Activated CD4-positive, alpha-beta T cell treated with anti-CD3 and anti-CD28 coated beads for 48 hours (primary cell): Measurements from ENCODE around the gene MT1X.
"Not testable (repeated sequence)": the region's sequence is repeated elsewhere in the genome, so short reads cannot be mapped to it uniquely, and the experiment has no call there.

Experiments
- DNase-seq: peaks from one replicate; pipeline ENCODE4 v3.0.0-alpha.2; 2020

MT1X gene

DNA sequence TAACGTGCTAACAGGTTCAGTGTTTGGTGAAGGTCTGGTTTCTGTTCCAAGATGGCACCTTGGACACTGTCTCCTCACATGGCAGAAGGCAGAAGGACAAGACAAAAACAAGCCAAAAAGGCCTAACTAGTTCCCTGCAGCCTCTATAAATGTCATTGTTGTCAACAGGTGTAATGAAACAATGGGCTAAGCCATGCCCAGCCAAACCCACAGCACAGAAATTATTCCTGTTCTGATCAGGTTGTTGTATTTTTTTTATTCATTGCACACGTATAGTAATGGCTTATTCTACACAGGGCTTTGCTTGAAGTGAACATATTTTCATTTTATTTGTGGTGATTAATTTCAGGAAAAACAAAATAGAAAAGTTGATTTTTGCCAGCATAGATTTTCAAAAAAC lies 31.5 kb downstream of the MT1X start:
- no peak for DNase-seq

DNA sequence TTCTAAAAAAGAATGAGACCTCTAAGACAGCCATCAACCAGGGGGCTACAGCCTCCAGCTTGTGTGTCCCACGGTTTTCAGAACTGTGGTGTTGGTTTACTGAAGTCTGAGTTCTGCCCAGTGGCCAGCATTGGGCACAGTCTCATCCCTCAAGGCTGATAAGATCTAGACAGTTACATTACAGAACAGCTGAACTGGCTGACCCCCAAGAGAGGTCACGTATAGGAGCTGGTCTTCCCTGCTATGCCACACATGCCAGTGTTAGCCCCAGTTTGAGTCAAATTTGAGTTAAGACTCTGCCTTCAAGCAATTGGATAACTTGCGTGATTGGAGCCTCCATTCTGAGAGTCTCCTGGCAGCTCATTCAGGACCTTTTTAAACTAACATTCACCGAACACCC lies 32.9 kb downstream of the MT1X start:
- DNase-seq = no peak

DNA sequence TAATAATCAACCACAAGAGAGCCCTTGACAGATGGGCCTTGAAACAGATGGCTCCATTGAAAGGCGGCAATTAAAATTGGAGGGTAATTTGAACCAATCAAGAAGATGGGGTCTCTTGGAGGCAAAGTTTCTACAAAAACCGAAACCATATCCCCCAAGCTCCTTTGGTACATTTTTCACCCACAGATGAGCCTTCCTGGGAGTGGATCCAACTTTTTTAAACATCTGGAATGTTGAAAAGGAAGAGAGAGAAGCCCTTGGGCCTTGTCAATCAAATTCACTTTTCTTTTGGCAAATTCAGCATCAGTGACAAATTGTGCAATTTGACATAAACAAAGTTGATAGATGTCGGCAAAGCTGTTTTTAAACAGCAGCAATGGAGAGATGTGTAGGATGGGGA lies 34.5 kb downstream of the MT1X start:
- DNase-seq = no peak

DNA sequence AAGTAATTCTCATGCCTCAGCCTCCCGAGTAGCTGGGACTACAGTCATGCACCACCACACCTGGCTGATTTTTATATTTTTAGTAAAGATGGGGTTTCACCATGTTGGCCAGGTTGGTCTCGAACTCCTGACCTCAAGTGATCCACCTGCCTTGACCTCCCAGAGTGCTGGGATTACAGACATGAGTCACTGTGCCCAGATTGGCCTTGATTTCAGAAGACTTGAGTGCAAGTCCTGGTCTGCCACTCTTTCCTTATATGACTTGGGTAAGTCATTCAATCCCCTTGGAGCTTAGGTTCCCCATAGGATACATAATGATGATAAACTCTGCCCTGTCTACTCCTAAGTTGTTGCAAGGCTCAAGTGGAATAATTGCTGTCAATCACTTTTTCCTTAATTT lies 35.3 kb downstream of the MT1X start:
- not testable (repeated sequence) for DNase-seq

DNA sequence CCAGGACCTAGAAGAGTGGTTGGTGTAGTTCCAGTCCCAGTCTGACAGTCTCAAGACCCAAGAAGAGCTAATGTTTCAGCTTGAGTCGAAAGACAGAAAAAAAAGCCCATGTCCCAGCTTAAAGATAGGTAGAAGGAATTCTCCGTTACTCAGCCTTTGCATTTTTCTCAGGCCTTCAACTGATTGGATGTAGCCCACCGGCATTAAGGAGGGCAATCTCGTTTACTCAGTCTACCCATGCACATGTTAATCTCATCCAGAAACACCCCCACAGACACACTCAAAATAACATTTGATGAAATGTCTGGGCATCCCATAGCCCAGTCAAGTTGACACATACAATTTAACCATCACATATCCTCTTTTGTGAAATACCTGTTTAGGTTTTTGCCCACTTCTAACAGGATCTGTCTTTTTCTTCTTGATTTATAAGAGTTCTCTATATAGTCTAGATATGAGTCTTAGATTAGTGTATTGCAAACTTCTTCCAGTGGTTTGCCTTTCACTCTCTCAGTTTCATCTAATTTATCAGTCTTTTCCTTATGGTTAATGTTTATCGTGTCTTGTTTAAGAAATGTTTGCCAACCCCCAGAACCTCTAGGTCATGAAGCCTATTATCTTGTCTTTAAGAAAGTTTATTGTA lies 40.1 kb downstream of the MT1X start:
- no peak for DNase-seq

DNA sequence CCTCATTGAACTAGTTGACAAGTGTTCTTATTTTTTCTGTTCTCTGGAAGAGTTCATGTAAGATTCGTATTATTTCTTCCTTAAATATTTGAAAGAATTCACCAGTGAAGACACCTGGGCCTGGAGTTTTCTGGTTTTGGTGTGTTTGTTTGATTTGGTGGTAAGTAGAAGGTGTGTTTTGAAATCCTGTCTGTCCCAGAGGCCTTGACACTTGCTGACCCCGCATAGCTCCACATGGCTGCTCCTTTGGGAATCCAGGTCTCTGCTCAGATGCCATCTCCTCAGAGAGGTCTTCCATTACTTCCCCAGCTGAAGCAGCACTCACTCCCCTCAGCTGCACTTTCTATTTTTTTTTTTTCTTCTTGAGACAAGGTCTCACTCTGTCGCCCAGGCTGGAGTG lies 41.9 kb downstream of the MT1X start:
- no peak for DNase-seq

DNA sequence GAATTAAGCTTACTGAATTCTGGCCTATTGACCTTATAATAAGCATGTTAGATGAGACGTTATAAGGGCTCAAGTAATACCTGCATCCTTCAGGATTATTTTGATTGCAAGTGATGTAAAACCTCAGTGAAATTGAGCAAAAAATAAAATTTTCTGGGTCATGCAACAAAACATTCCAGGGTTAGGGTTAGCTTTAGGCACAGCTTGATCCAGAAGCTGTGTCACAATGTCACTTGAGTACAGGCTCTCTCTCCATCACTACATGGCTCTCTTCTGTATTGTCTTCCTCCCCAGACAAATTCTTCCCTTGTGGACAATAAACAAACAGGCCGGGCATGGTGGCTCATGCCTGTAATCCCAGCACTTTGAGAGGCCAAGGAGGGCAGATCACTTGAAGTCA lies 44.0 kb downstream of the MT1X start:
- no peak for DNase-seq

DNA sequence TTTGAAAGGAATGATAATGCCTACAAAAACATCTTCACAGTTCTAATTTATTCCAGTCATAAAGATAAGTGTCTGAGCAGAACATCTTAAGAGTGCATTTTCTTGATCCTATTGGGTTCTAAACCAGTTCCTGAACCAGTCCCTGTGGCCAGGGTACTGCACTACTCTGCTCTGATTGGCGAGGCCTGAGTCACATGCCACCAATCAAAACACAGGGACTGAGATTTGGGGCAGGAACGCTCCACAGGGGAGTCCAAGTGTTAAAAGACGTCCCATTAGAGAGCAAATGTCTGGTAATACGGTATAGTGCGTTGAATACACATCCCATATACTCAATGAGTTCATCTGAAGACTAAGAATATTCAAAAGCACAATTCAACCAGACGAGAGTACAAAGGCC lies 44.7 kb downstream of the MT1X start:
- DNase-seq = no peak

DNA sequence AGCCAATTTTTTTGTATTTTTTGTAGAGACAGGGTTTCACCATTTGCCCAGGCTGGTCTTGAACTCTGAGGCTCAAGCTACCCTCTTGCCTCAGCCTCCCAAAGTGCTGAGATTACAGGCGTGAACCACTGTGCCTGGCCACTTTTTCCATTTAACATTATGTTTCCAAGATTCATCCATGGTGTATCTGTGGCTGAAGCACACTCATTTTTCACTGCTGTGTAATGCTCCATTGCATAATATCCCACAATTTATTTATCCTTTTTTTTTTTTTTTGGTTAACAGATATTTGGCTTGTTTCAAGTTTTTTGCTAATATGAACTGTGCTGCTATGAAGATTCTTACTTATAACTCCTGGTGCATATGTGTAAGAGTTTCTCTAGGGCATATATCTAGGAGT lies 45.8 kb downstream of the MT1X start:
- DNase-seq = no peak

DNA sequence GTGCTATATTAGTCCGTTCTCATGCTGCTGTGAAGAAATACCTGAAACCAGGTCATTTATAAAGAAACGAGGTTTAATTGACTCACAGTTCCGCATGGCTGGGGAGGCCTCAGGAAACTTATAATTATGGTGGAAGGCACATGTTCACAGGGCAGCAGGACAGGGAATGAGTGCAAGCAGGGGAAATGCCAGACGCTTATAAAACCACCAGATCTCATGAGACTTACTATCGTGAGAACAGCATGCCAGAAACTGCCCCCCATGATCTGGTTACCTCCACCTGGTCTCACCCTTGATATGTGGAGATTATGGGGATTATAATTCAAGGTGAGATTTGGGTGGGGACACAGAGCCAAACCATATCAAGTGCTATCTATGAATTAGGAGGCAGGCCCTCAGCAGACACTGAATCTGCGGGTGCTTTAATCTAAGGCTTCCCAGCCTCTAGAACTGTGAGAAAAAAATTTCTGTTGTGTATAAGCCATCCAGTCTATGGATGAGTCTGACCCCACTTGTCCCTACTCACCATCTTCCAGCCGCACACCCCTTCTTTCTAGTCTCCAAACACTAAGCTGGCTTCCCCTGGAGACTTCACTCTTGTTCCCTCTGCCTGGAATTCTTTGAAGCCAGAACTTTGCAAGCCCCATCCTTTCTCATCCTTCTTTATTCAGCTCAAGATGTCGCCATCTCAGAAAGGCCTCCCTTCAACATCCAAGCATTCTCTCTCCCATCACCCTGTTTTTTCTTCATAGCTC lies 46.9 kb downstream of the MT1X start:
- DNase-seq = no peak

DNA sequence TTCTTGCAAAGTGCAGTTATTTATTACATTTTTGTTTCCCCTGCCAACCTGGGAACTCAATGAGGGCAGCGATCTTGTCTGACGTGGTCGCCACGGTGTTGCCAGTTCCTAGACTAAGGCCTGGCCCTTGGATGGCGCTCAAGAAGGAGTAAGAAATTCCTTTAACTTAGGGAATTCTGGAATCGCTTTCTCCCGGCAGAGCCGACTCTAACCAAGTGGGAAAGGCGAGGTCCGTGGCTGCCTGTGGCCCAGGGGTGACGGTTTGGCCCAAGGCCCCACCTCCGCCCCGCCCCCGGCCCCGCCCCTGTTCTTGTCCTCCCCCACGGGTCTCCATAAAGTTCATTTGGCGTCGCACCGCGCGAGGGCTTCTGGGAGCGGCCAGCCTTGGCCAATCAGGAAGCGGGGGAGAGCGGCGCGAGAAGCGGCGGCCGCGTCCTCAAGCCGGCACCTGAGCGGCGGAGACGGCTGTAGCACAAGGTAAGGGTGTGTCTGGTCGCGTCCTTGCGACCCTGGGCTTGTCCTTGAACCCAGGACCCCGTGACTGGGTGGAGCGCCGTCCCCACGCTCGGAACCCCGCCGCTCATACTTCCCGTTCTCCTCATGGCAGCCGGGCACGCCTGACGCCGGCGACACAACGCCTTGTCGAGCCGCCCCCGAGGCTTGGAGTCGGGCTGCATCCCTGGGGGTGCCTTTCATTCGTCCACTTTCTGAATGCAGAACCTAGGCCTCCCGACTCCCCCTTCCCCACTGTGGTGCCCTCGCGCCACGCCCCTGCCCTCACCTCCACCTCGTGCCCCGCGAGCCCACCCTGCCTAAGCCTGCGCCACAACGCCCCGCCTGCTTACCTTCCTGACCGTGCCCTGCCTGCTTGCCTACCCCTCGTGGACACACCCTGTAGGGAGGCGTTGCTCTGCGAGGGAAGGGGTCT lies 47.7 kb downstream of the MT1X start, which contains the start of gene NUP93:
Gene NUP93 (plus strand): TSS at position 395 of the 928 bp plus-strand sequence. CDS start 18,119 bp downstream, outside the sequence.
- DNase-seq = peak; percentile 94

DNA sequence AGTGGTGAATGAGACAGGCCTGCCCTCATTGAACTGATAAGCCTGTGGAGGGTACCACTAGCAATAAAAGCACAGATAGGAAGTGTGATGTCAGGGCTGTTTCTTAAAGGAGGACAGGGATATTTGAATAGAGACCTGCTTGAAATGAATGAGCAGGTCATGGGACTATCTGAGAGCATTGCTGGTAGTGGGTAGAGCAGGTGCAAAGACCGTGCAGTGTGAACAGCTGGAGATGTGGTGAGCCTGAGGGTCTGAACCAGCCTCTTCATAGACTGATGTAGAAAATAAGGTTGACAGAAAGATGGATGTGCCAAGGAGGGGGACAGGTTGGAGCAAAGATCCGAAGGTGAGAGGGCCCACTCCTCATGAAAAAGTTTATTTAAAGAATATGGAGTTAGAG lies 50.1 kb downstream of the MT1X start:
- no peak for DNase-seq

DNA sequence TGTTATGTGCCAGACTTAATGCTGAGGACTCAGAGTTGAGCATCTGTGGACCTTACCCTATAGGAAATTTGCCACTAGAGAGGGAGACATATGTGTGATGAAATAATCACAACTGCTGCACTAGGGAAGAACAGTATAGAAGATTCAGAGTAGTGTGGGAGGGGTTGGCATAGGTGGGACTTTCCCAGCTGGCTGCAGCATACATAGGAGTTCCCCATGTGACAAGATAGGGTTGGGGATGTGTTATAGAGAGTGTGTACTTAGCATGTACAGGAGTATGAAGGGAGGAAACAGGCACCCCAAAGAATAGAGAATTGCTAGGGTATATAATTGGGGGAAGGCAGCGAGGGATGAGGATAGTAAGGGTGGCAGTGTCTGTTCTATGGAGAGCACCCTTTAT lies 50.6 kb downstream of the MT1X start:
- peak; percentile 45 for DNase-seq
